Glomerular endothelial cell (primary cell): Measurements from ENCODE around the gene BCKDK. TPM values are rescaled to one million over a fixed set of nuclear protein-coding genes. Genes with fewer than 3 reads are reported as not detected.

ENCODE experiments used
- DNase-seq: peaks from one replicate; pipeline ENCODE4 v3.0.0-alpha.2; 2011; ENCODE audit warnings: low read depth, low spot score; ENCODE audit errors: extremely low read depth
- total RNA-seq: library from RNA; depleted of rRNA; stranded (reverse); fragments of >200 nt; gene quantifications from 2 replicates; pipeline ENCODE4 v1.2.3, GENCODE V29; 2015

BCKDK gene
- total RNA-seq, 1 donor from 2014 or later: 67.5 TPM

GRCh38 chr16:31079342-31079944, 28.7 kb upstream of the BCKDK start:
- no peak for DNase-seq

GRCh38 chr16:31080035-31080629, 28.1 kb upstream of the BCKDK start:
- DNase-seq: no peak

- DNase-seq: no peak
These were observed 27.3 kb upstream of the BCKDK start for GRCh38 chr16:31080756-31081419.

GRCh38 chr16:31081428-31082351, 26.5 kb upstream of the BCKDK start:
- DNase-seq: no peak

GRCh38 chr16:31082368-31083045, 25.7 kb upstream of the BCKDK start:
- no peak for DNase-seq

- DNase-seq: no peak
These were observed 25.1 kb upstream of the BCKDK start for GRCh38 chr16:31083081-31083480.

GRCh38 chr16:31083556-31083955, 24.6 kb upstream of the BCKDK start:
- no peak for DNase-seq

- DNase-seq: no peak
These were observed 24.2 kb upstream of the BCKDK start for GRCh38 chr16:31083981-31084380.

GRCh38 chr16:31084584-31085302, 23.4 kb upstream of the BCKDK start:
- no peak for DNase-seq

- DNase-seq: no peak
These were observed 22.8 kb upstream of the BCKDK start for GRCh38 chr16:31085411-31085810.

GRCh38 chr16:31085873-31086628, 22.1 kb upstream of the BCKDK start:
- DNase-seq: no peak

- DNase-seq: no peak
These were observed 21.6 kb upstream of the BCKDK start for GRCh38 chr16:31086629-31086906.

- no peak for DNase-seq
These were observed 20.7 kb upstream of the BCKDK start for GRCh38 chr16:31087481-31087880.

GRCh38 chr16:31087971-31088370, 20.2 kb upstream of the BCKDK start:
- no peak for DNase-seq

GRCh38 chr16:31088459-31089183, 19.6 kb upstream of the BCKDK start, which contains the start of gene PRSS53:
PRSS53 (minus strand) TSS chr16:31088943; CDS start chr16:31088809, 134 bp downstream.
- DNase-seq: no peak

GRCh38 chr16:31089199-31089598, 19.0 kb upstream of the BCKDK start:
- no peak for DNase-seq

GRCh38 chr16:31090540-31090939, 17.6 kb upstream of the BCKDK start:
- DNase-seq: no peak

GRCh38 chr16:31092330-31092729, 15.9 kb upstream of the BCKDK start:
- DNase-seq: no peak
